Measurements from ENCODE around the gene EPN2.
A peak's percentile ranks its signal among the peaks of the same experiment; 100 is the strongest.

The EPN2 gene

DNA sequence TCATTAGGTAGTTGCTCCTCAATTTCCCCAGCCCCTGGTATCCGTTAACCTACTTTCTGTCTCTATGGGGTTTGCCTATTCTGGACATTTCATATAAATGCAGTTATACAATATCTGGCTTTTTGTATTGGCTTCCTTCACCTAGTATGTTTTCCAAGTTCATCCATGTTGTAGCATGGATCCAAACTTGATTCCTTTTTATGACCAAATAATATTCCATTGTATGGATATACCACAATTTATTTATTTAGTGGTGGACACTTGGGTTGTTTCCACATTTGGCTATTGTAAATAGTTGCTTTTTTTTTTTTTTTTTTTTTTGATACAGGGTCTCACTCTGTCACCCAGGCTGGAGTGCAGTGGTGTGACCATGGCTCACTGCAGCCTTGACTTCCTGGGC, 15.9 kb downstream of the EPN2 start:
- TF ChIP-seq, protein P1, sequence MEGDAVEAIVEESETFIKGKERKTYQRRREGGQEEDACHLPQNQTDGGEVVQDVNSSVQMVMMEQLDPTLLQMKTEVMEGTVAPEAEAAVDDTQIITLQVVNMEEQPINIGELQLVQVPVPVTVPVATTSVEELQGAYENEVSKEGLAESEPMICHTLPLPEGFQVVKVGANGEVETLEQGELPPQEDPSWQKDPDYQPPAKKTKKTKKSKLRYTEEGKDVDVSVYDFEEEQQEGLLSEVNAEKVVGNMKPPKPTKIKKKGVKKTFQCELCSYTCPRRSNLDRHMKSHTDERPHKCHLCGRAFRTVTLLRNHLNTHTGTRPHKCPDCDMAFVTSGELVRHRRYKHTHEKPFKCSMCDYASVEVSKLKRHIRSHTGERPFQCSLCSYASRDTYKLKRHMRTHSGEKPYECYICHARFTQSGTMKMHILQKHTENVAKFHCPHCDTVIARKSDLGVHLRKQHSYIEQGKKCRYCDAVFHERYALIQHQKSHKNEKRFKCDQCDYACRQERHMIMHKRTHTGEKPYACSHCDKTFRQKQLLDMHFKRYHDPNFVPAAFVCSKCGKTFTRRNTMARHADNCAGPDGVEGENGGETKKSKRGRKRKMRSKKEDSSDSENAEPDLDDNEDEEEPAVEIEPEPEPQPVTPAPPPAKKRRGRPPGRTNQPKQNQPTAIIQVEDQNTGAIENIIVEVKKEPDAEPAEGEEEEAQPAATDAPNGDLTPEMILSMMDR (conservative IDR thresholded peaks at IDR 0.05): no peak
- no peak overlapping the region for H3K27ac ChIP-seq

DNA sequence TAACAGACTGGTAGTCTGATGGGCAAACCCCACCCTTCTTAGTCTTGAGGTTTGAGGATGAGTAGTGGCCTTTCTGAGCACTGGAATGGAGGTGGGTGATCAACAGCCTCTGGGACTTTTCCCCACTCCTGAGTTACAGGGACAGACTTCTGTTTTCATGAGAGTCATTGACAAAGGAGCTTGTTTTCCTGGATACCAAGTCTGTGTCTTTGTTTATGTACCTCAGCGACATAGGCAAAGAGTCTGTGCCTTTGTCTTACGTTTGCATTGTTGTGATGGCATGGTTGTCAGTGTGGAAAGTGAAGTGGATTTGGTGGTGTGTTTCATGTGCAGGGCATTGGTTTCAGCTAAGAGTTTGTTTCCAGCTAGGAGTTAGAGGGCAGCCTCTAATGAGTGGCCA, 17.5 kb downstream of the EPN2 start:
- H3K27ac ChIP-seq: no peak overlapping the region
- TF ChIP-seq, protein P1 (conservative IDR thresholded peaks at IDR 0.05): no peak

DNA sequence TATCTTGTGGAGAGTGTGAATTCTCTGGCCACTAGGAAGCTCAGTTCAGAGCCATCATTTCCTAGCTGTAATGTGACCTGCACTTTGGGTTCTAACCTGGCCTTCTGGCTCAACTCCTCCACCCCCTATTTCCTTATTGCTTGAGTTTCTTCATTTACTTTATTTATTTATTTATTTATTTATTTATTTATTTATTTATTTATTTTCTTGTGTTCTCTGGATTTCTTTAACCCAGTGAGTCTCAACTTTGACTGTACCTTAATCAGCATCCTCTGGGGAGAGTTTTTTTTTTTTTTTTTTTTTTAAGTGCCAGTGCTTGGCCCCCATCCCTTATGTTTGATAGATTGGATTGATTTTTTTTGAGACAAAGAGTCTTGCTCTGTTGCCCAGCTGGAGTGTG, 18.1 kb downstream of the EPN2 start:
- H3K27ac ChIP-seq: no peak overlapping the region
- TF ChIP-seq, protein P1 (conservative IDR thresholded peaks at IDR 0.05): no peak

DNA sequence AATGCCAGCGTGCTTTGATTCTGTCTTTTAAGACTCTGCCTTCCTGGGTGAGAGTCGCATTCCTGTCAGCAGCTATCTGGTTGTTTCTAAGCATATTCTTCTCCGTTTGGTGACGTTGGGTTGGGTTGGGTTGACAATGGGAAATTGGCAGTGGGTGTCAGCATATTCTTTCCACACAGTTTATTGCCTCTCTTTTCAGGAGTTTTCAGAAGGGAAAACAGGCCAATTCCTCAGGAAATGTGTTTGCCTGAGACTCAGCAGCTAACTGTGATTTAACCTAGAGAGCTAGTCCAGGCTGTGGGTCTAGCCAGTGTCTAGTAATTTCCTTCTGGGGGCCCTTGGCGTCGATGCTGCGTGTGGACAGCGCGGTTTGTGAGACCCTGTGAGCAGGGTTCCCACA, 21.2 kb downstream of the EPN2 start:
- no peak overlapping the region for H3K27ac ChIP-seq
- TF ChIP-seq, protein P1 (conservative IDR thresholded peaks at IDR 0.05): no peak

DNA sequence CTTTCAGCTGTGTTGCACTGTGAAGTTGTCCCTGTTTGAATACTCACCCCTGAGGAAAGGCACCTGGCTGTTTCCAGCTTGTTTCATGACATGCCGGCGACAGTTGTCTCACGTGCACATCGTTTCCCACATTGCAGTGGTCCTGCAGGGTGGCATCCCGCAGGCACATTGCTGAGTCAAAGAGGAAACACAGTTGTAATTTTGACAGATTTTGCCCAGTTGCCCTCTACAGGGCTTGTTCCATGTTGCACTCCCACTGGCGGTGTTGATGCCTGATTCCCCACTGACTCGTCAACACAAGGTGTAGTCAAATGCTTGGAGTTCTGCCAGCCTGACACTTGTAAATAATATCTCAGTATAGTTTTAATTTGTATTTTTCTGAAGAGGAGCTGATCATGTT, 23.8 kb downstream of the EPN2 start:
- TF ChIP-seq, protein P1 (conservative IDR thresholded peaks at IDR 0.05): peak; percentile 53
- H3K27ac ChIP-seq: peak overlapping the region; percentile 38

DNA sequence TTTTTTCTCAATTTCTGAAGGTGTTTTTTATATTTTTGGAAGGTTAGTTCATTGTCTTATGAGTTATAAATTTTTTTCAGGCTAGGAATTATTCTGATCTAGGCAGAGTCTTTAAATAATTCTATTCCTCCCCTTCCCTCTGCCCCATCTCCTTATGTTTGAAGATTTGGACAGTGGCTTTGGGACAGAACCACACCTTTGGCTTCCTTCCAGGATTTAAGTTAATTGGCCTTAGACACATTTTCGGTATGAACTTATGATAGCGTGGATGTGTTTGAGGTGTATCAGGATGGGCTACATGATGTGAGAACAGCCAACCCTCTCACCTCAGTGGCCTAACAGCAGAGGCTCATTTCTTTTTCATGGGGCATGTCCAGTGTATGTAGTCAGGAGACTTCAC, 24.3 kb downstream of the EPN2 start:
- TF ChIP-seq, protein P1 (conservative IDR thresholded peaks at IDR 0.05): no peak

DNA sequence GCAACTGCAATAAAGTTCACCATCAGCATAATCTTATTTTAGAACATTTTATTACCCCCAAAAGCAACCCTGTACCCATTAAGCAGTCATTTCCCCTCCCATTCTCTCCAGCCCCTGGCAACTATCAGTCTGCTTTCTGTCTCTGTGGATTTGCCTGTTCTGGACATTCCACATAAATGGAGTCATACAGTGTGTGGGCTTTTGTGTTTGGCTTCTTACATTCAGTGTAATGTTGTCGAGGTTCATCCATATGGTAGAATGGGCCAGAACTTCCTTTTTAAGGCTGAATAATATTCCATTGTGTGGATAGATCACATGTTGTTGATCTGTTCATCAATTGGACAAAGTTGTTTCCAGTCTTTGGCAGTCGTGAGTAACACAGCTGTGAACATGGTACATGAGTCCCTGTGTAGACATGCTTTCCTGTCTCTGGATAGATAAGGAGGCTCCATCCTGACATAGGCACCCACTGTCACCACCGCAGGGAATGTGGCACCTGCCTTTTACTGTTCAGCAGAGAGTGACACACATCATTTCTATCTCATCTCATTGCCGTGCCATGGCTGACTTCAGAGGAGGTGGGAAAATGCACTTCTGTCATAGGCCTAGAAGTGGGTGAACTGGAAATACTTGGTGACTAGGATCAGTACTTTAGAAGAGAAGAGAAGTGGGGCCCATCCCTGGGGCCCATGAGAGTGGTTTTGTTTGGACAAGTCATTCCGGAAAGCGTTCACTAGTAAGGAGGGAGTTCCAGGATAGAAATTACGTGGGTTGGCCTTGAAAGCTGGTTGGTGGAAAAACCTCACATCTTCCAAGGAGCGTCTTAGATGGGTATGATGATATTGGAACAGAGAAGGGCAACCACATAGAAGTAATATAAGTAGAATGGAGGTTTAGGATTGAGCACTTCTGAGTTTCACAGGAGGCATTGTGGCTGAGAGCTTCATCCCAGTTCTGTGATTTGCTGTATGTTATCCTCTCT, 25.8 kb downstream of the EPN2 start:
- H3K27ac ChIP-seq: no peak overlapping the region; the same call in 1 of the 2 replicates
- TF ChIP-seq, protein P1 (conservative IDR thresholded peaks at IDR 0.05): no peak

More for the DNA sequence above, 24.3 kb downstream of the EPN2 start:
- peak overlapping the region; percentile 38 for H3K27ac ChIP-seq

Measured in VCaP (cell line).